Lung (tissue), 12 donors: ENCODE measurements around the gene MFAP2. TPM values are rescaled to one million over a fixed set of nuclear protein-coding genes. Genes with fewer than 3 reads are reported as not detected.
A peak's percentile ranks its signal among the peaks of the same experiment; 100 is the strongest.

ENCODE experiments used
- ATAC-seq: fragments of 200-7000 bp; cut with Tn5 transposase; one replicate; pipeline ENCODE4 v1.9.1; 2020; ENCODE audit warnings: moderate number of reproducible peaks; ENCODE audit not compliant: insufficient read depth, low FRiP score
- DNase-seq, 3 donors: peaks; one replicate each; pipeline ENCODE4 v3.0.0-alpha.2; 2013 to 2017
- H3K27ac ChIP-seq, 2 donors: one replicate each; pipeline ENCODE4 v1.5.1; 2013; ENCODE audit warnings: mild to moderate bottlenecking in 2 of 2, moderate library complexity in 2 of 2, control low read depth in 1 of 2, inconsistent platforms in 1 of 2, low read depth in 1 of 2, low read length in 1 of 2
- H3K27me3 ChIP-seq, 3 donors: one replicate each; pipeline ENCODE4 v1.5.1; 2013; ENCODE audit warnings: low read length in 2 of 3; ENCODE audit not compliant: control insufficient read depth in 3 of 3, insufficient read depth in 3 of 3
- H3K36me3 ChIP-seq, 4 donors: one replicate each; pipeline ENCODE4 v1.5.1; 2013; ENCODE audit warnings: low read length in 4 of 4, mild to moderate bottlenecking in 1 of 4, moderate library complexity in 1 of 4; ENCODE audit not compliant: control insufficient read depth in 4 of 4, insufficient read depth in 4 of 4
- H3K4me1 ChIP-seq, 5 donors: one replicate each; pipeline ENCODE4 v1.5.1; 2013; ENCODE audit warnings: low read length in 5 of 5, mild to moderate bottlenecking in 2 of 5, moderate library complexity in 1 of 5; ENCODE audit not compliant: control insufficient read depth in 5 of 5, insufficient read depth in 5 of 5
- H3K4me3 ChIP-seq: one replicate; pipeline ENCODE4 v1.5.1; 2013; ENCODE audit warnings: mild to moderate bottlenecking, control low read depth, moderate library complexity
- H3K9ac ChIP-seq, 2 donors: one replicate each; pipeline ENCODE4 v1.5.1; 2013; ENCODE audit warnings: low read length in 2 of 2, control low read depth in 1 of 2; ENCODE audit not compliant: insufficient read depth in 1 of 2
- H3K9me3 ChIP-seq, 4 donors: one replicate each; pipeline ENCODE4 v1.5.1; 2013; ENCODE audit warnings: low read length in 3 of 4, mild to moderate bottlenecking in 1 of 4, moderate library complexity in 1 of 4; ENCODE audit not compliant: control insufficient read depth in 4 of 4, insufficient read depth in 3 of 4
- WGBS, 2 donors: extraction: QIAGEN DNeasy Blood & Tissue Kit; methylation state at CpG; one replicate each; pipeline ENCODE4 v1.1.7; 2013; 5-methylcytosine and 5-hydroxymethylcytosine counted together
- polyA plus RNA-seq, 2 donors: library from polyadenylated mRNA; stranded (reverse); fragments of 200-250 nt; gene quantifications; one replicate each; pipeline ENCODE4 v1.2.1, GENCODE V29; 2013
- total RNA-seq, 2 donors: library from RNA; depleted of rRNA in 1 of 2; stranded (reverse); fragments of >200 nt in 1 of 2; gene quantifications; one replicate each; pipeline ENCODE4 v1.2.1, GENCODE V29; 2014 to 2021
- TF ChIP-seq, protein P1 (sequence below): IDR thresholded peaks from 2 replicates; pipeline ENCODE4 v1.5.1; 2012; ENCODE audit warnings: mild to moderate bottlenecking; ENCODE audit errors: control extremely low read depth, extremely low read depth
- donor health status: control.
- donor health status: control.
- donor health status: Bipolar disorder and iron deficiency.
- donor health status: healthy.
- donor health status: DM: yes; HTN: yes; CAD: no.

MFAP2 gene
- total and polyA plus RNA-seq, 4 donors = 7.4 to 28.5 (median 12.5) TPM

DNA sequence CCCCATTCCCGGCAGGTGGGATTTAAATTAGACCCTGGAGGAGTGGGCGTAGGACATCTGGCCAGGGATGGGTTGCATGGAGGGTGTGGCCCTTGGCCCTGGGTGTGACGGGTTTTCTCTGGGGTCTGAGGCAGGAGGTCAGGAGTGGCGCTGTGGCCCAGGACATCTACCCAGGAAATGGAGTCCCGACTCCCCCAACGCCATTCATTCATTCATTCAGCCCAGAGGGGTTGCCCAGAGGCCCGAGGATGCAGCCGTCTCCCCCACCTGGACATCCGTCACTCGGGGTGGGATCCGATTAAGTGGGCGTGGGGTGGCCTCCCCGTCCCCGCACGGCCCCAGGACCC lies 30.6 kb upstream of the MFAP2 start:
- H3K4me3 ChIP-seq = peak overlapping the region; percentile 86
- no peaks in the 10 kb centered on the region for H3K9me3 ChIP-seq
- TF ChIP-seq, protein P1, sequence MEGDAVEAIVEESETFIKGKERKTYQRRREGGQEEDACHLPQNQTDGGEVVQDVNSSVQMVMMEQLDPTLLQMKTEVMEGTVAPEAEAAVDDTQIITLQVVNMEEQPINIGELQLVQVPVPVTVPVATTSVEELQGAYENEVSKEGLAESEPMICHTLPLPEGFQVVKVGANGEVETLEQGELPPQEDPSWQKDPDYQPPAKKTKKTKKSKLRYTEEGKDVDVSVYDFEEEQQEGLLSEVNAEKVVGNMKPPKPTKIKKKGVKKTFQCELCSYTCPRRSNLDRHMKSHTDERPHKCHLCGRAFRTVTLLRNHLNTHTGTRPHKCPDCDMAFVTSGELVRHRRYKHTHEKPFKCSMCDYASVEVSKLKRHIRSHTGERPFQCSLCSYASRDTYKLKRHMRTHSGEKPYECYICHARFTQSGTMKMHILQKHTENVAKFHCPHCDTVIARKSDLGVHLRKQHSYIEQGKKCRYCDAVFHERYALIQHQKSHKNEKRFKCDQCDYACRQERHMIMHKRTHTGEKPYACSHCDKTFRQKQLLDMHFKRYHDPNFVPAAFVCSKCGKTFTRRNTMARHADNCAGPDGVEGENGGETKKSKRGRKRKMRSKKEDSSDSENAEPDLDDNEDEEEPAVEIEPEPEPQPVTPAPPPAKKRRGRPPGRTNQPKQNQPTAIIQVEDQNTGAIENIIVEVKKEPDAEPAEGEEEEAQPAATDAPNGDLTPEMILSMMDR = no peak
- WGBS, 2 donors = 1% methylated on average over 15 of the region's 15 CpGs
- ATAC-seq (no peak), DNase-seq (no peak)
- H3K27me3 ChIP-seq = no peaks in the 10 kb centered on the region
- peak overlapping the region in 1 of 2 donors; percentile 46 for H3K9ac ChIP-seq
- peaks cover 0 to 16% (median 3%) of the 10 kb centered on the region in 5 donors for H3K4me1 ChIP-seq
- H3K36me3 ChIP-seq = no peaks in the 10 kb centered on the region
- H3K27ac ChIP-seq = peak overlapping the region in 1 of 2 donors; percentile 43

DNA sequence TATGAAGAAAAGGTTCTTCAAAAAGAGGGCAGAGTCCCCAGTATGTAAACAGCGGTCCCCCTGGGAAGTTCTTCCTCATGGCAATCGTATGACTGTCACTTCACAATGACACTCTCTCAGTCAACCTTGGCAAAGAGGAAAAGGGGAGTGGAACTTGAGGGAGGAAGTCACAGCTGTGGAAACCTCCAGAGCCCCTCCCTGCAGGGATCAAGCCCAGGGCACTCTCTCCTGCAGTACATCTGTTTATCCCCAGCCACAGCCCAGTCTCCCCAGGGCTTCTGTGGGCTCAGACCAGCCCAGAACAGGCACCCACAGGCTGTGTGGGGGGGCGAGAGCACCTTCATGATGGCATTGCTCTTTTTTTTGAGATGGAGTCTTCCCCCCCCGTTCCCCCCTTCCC lies 29.3 kb upstream of the MFAP2 start:
- Histone ChIP-seq H3K36me3 (peaks cover 0 to 9% (median 0%) of the 10 kb centered on the region in 4 donors), H3K9me3 (no peaks in the 10 kb centered on the region), H3K27ac (no peak overlapping the region), H3K4me3 (no peak overlapping the region), H3K9ac (no peak overlapping the region), H3K27me3 (no peaks in the 10 kb centered on the region), H3K4me1 (peaks cover 0 to 16% (median 3%) of the 10 kb centered on the region in 5 donors)
- WGBS, 2 donors = 17 to 41% methylated on average over 3 to 4 of the region's 4 CpGs
- DNase-seq (peak in 2 of 3 donors; percentile 26 to 50), ATAC-seq (no peak)
- TF ChIP-seq, protein P1 = no peak

DNA sequence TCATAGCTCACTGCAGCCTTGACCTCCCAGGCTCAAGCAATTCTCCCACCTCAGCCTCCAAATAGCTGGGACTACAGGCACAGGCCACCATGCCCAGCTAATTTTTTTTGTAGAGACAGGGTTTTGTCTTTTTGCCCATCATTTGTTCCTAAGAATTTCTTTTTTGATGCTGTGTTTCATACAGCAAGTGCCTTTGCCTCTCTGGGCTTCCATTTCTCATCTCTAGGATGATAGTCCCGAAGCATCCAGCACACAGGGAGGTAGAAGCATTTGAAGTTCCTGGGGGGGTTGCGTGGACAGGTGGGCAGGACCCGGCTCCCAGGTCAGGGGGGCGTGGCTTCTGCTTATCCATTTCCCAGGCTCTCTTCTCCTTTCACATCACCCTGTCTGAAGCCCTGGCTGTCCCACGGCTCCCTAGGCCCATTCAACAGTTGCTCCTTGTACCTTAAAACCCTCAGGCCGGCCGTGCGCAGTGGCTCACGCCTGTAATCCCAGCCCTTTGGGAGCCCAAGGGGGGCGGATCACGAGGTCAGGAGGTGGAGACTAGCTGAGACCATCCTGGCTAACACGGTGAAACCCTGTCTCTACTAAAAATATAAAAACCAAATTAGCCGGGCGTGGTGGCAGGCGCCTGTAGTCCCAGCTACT lies 27.9 kb upstream of the MFAP2 start:
- TF ChIP-seq, protein P1 = no peak
- no peak for ATAC-seq

DNA sequence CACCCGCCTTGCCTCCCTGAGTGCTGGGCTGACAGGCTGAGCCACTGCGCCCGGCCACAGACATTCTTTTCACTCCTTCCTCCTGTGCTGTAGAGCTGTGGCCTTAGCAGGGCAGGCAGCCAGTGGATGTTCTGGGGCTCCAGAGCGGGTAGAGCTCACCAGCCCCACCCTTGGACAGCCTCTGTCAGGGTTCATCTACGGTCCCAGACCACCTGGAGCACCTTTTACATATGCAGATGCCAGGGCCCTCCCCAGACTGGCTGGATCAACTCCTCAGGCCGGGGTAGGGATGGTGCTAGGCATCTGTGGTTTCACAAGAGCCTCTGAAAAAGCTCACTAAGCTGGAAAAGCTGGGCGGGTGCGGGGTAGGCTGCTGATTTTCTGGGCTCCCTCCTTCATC lies 26.7 kb upstream of the MFAP2 start:
- H3K4me1 ChIP-seq = peaks cover 0 to 16% (median 3%) of the 10 kb centered on the region in 5 donors
- H3K4me3 ChIP-seq = no peak overlapping the region
- H3K36me3 ChIP-seq = peaks cover 0 to 28% (median 10%) of the 10 kb centered on the region in 4 donors
- no peak overlapping the region for H3K27ac ChIP-seq
- ATAC-seq (no peak), DNase-seq (no peak)
- WGBS, 2 donors = 92 to 93% methylated on average over 8 of the region's 8 CpGs
- H3K9me3 ChIP-seq = no peaks in the 10 kb centered on the region
- no peak overlapping the region for H3K9ac ChIP-seq
- TF ChIP-seq, protein P1 = no peak
- no peaks in the 10 kb centered on the region for H3K27me3 ChIP-seq

More for the DNA sequence above, 27.9 kb upstream of the MFAP2 start:
- Histone ChIP-seq H3K36me3 (peaks cover 0 to 18% (median 3%) of the 10 kb centered on the region in 4 donors), H3K4me1 (peaks cover 0 to 16% (median 3%) of the 10 kb centered on the region in 5 donors), H3K9ac (no peak overlapping the region), H3K4me3 (no peak overlapping the region), H3K27me3 (no peaks in the 10 kb centered on the region), H3K27ac (no peak overlapping the region), H3K9me3 (no peaks in the 10 kb centered on the region)
- no peak for DNase-seq
- 92 to 93% methylated on average over 15 of the region's 15 CpGs for WGBS, 2 donors
